ENCODE measurements around the gene KCNJ6. TPM values are rescaled to one million over a fixed set of nuclear protein-coding genes. Genes with fewer than 3 reads are reported as not detected.

Gene KCNJ6
- total RNA-seq, 2 donors from 2014 or later: not detected

- no peak for TF ChIP-seq CTCF (IDR thresholded peaks at IDR 0.05)
- Histone ChIP-seq H3K27ac (peak overlapping the region; percentile 94 to 99), H3K4me1 (peaks cover 0 to 24% of the 10 kb centered on the region in 2 donors)
Observed at GRCh38 chr21:37561941-37562919, 354.0 kb downstream of the KCNJ6 start.

GRCh38 chr21:37561506-37561905, 354.8 kb downstream of the KCNJ6 start:
- no peak for TF ChIP-seq CTCF (IDR thresholded peaks at IDR 0.05)
- peaks cover 0 to 24% of the 10 kb centered on the region in 2 donors for H3K4me1 ChIP-seq
- no peak for DNase-seq (ENCODE audit: low spot score)
- no peaks in the 10 kb centered on the region for H3K27me3 ChIP-seq
- no peak overlapping the region for H3K4me3 ChIP-seq
- H3K36me3 ChIP-seq: no peaks in the 10 kb centered on the region
- peak overlapping the region in 1 of 2 donors; percentile 99 for H3K27ac ChIP-seq
- peaks cover 0 to 12% of the 10 kb centered on the region in 2 donors for H3K9me3 ChIP-seq

More at GRCh38 chr21:37561941-37562919, 354.0 kb downstream of the KCNJ6 start:
- no peak for DNase-seq (ENCODE audit: low spot score)
- Histone ChIP-seq H3K9me3 (peaks cover 0 to 12% of the 10 kb centered on the region in 2 donors), H3K36me3 (no peaks in the 10 kb centered on the region), H3K27me3 (no peaks in the 10 kb centered on the region), H3K4me3 (no peak overlapping the region)

DNA sequence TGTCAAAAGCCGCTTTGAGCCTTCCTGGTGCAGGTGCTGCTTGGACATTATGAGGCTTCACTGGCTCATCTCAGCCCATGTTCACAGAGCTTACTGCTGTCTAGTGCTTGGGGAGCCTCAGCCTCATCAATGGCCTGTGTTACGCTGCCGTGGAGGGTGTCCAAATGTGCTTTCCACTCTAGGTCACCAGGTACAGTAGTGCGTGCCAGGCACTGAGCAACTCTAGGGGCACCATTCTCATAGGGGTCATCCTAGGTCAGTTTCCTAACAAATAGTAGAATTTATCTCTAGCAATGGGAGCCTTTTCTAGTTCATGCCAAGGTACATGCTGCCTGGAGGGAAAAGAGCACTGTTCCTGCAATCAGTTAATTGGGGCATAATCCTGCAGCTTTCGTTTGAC, 355.9 kb downstream of the KCNJ6 start:
- peak overlapping the region; percentile 4 to 45 for H3K27ac ChIP-seq
- no peak for DNase-seq (ENCODE audit: low spot score)

GRCh38 chr21:37558676-37559211, 357.5 kb downstream of the KCNJ6 start:
- H3K27me3 ChIP-seq: no peaks in the 10 kb centered on the region
- H3K4me3 ChIP-seq: no peak overlapping the region
- TF ChIP-seq CTCF (IDR thresholded peaks at IDR 0.05): no peak
- H3K9me3 ChIP-seq: peaks cover 0 to 12% of the 10 kb centered on the region in 2 donors
- peaks cover 0 to 27% of the 10 kb centered on the region in 2 donors for H3K4me1 ChIP-seq
- H3K36me3 ChIP-seq: no peaks in the 10 kb centered on the region
- no peak overlapping the region for H3K27ac ChIP-seq
- DNase-seq (ENCODE audit: low spot score): no peak

More for the DNA sequence above, 355.9 kb downstream of the KCNJ6 start:
- TF ChIP-seq CTCF (IDR thresholded peaks at IDR 0.05): no peak
- Histone ChIP-seq H3K9me3 (peaks cover 0 to 12% of the 10 kb centered on the region in 2 donors), H3K4me3 (no peak overlapping the region), H3K4me1 (peaks cover 0 to 27% of the 10 kb centered on the region in 2 donors), H3K27me3 (no peaks in the 10 kb centered on the region), H3K36me3 (no peaks in the 10 kb centered on the region)

All from right atrium auricular region (tissue), 2 donors.